ENCODE data around the gene DGKB. TPM values are rescaled to one million over a fixed set of nuclear protein-coding genes. Genes with fewer than 3 reads are reported as not detected.

DGKB gene
- total and polyA plus RNA-seq, 2 of the 8 experiments (the other 6 are each of a cell fraction or from before 2014, with no cell fraction given) = 1.9 to 2.6 TPM

- Histone ChIP-seq H2BK5ac (ENCODE audit: low read depth, low read length) (no peak overlapping the region), H2AFZ (ENCODE audit: low read length) (no peak overlapping the region), H3K27me3 (replicated peaks in 1 of 4; ENCODE audit: control insufficient read depth in 3 of 4, extremely low read depth in 1 of 4, insufficient read depth in 3 of 4, low read length in 3 of 4) (no peaks in the 10 kb centered on the region), H4K8ac (ENCODE audit: extremely low read depth, insufficient read depth, low read length) (no peak overlapping the region), H3K23me2 (ENCODE audit: low read depth, low read length) (no peaks in the 10 kb centered on the region), H3K27ac (ENCODE audit: low read depth, low read length) (no peak overlapping the region), H3K79me2 (ENCODE audit: control insufficient read depth in 1 of 2, insufficient read depth in 2 of 2, low read length in 2 of 2) (no peaks in the 10 kb centered on the region), H3K56ac (replicated peaks; ENCODE audit: insufficient read length, low read depth, low read length) (no peak overlapping the region), H2BK120ac (replicated peaks; ENCODE audit: low read depth, low read length) (no peak overlapping the region), H3K4me1 (replicated peaks in 1 of 4; ENCODE audit: control insufficient read depth in 3 of 4, insufficient read depth in 4 of 4, low read length in 3 of 4) (no peaks in the 10 kb centered on the region), H3K79me1 (ENCODE audit: low read depth, low read length) (no peaks in the 10 kb centered on the region), H4K20me1 (replicated peaks in 1 of 2; ENCODE audit: control insufficient read depth in 1 of 2, insufficient read depth in 2 of 2, low read length in 2 of 2) (no peaks in the 10 kb centered on the region), H3K9me3 (ENCODE audit: insufficient read depth in 2 of 2, low read depth in 1 of 2, low read length in 1 of 2) (no peaks in the 10 kb centered on the region; a peak in 1 of 4 replicates), H4K5ac (ENCODE audit: insufficient read length, low read depth, low read length) (no peak overlapping the region), H2BK20ac (ENCODE audit: low read length) (no peak overlapping the region), H3K14ac (ENCODE audit: insufficient read length) (no peak overlapping the region), H2BK15ac (ENCODE audit: low read length) (no peak overlapping the region), H3K23ac (ENCODE audit: insufficient read length) (no peak overlapping the region), H2AK5ac (ENCODE audit: low read depth, low read length) (no peak overlapping the region), H2BK12ac (ENCODE audit: low read depth, low read length) (no peak overlapping the region), H3K4ac (replicated peaks; ENCODE audit: insufficient read length, low read depth, low read length) (no peak overlapping the region), H3K9ac (replicated peaks in 1 of 4; ENCODE audit: extremely low read depth in 1 of 4, low read depth in 3 of 4, low read length in 3 of 4) (no peak overlapping the region), H3K4me2 (ENCODE audit: insufficient read depth in 1 of 2, low read depth in 2 of 2, low read length in 2 of 2) (no peak overlapping the region), H3K18ac (ENCODE audit: extremely low read depth, low read length) (no peak overlapping the region), H3K36me3 (ENCODE audit: control insufficient read depth in 2 of 4, insufficient read depth in 4 of 4, low read length in 3 of 4) (no peaks in the 10 kb centered on the region), H4K91ac (replicated peaks; ENCODE audit: insufficient read length, low read length) (no peak overlapping the region), H3K4me3 (ENCODE audit: extremely low read depth in 1 of 4, insufficient read depth in 2 of 4, low read depth in 3 of 4, low read length in 4 of 4) (no peak overlapping the region)
- POLR2A ChIA-PET (ENCODE audit: partially characterized antibody) = no interaction called here
- no peak for FAIRE-seq
- WGBS, 2 experiments (ENCODE audit: extremely low coverage in 1 of 2, insufficient coverage in 1 of 2, insufficient read length in 1 of 2, insufficient replicate concordance in 2 of 2, low coverage in 1 of 2, low lambda C conversion rate in 2 of 2, missing lambda C conversion rate in 1 of 2) = 95% methylated on average over 4 of the region's 4 CpGs; no CpG with 5 or more reads in 1 of the 2 experiments
- CTCF ChIA-PET (ENCODE audit: partially characterized antibody) = interaction anchor here (0.7 to 1.0 kb wide), 2 partner anchors 13 to 195 kb away, joined by 3 to 7 read pairs; no protein-coding TSS in a partner anchor
- DNase-seq (ENCODE audit: low read depth in 1 of 2, low spot score in 2 of 2) = no peak
- no peak for TF ChIP-seq YY1 (IDR thresholded peaks at IDR 0.05; ENCODE audit: low read depth, low read length)
- TF ChIP-seq POU5F1 (IDR thresholded peaks at IDR 0.05; ENCODE audit: low read depth, low read length) = no peak
- TF ChIP-seq GABPA (IDR thresholded peaks at IDR 0.05; ENCODE audit: borderline replicate concordance, insufficient read depth, low read length) = no peak
- TF ChIP-seq CTCF (IDR thresholded peaks at IDR 0.05; ENCODE audit: control extremely low read depth in 1 of 3, insufficient read depth in 1 of 3, low read depth in 1 of 3, low read length in 3 of 3) = no peak
- no peak for TF ChIP-seq KDM5A (IDR thresholded peaks at IDR 0.05; ENCODE audit: low read length)
- no peak for TF ChIP-seq USF2 (IDR thresholded peaks at IDR 0.05; ENCODE audit: low read length)
- no peak for TF ChIP-seq SIN3A (conservative IDR thresholded peaks at IDR 0.05 in 1 of 2, IDR thresholded peaks at IDR 0.05 in 1 of 2; ENCODE audit: low read depth in 1 of 2, low read length in 2 of 2)
- no peak for TF ChIP-seq SRF (IDR thresholded peaks at IDR 0.05; ENCODE audit: low read depth, low read length)
- TF ChIP-seq CBX5 (IDR thresholded peaks at IDR 0.05; ENCODE audit: low read depth, low read length) = no peak
- no peak for TF ChIP-seq CBX8 (IDR thresholded peaks at IDR 0.05; ENCODE audit: borderline replicate concordance, low read depth, low read length)
- TF ChIP-seq TAF1 (IDR thresholded peaks at IDR 0.05; ENCODE audit: low read depth, low read length) = no peak
These were observed 707.5 kb downstream of the DGKB start for GRCh38 chr7:14195079-14195478.

Data from H1 (cell line).